ENCODE measurements around the gene SASH1. TPM values are rescaled to one million over a fixed set of nuclear protein-coding genes. Genes with fewer than 3 reads are reported as not detected.
"Not testable (repeated sequence)": the region's sequence is repeated elsewhere in the genome, so short reads cannot be mapped to it uniquely, and the experiment has no call there.

SASH1 gene
- total RNA-seq, 1 donor from 2014 or later: 20.5 TPM

GRCh38 chr6:148358196-148358785 lies 15.7 kb downstream of the SASH1 start:
- no peak for DNase-seq (ENCODE audit: low spot score)
- intact Hi-C loops (cut with DNase I): no loop called here

- intact Hi-C loops (cut with DNase I): no loop called here
- no peak for DNase-seq (ENCODE audit: low spot score)
Measured at GRCh38 chr6:148359228-148359627, 16.6 kb downstream of the SASH1 start.

- intact Hi-C loops (cut with DNase I): loop anchor here (2.0 to 10.0 kb wide), 2 partner anchors 19 to 71 kb away; no protein-coding TSS in a partner anchor
- no peak for DNase-seq (ENCODE audit: low spot score)
Measured at GRCh38 chr6:148364056-148364824, 21.6 kb downstream of the SASH1 start.

- intact Hi-C loops (cut with DNase I): loop anchor here (2.0 to 10.0 kb wide), 2 partner anchors 20 to 70 kb away; no protein-coding TSS in a partner anchor
- no peak for DNase-seq (ENCODE audit: low spot score)
Measured at GRCh38 chr6:148365041-148365440, 22.4 kb downstream of the SASH1 start.

- intact Hi-C loops (cut with DNase I): loop anchor here (2.0 to 10.0 kb wide), 2 partner anchors 31 to 67 kb away; no protein-coding TSS in a partner anchor
- DNase-seq (ENCODE audit: low spot score): peak; percentile 79
Measured at GRCh38 chr6:148367411-148368024, 24.9 kb downstream of the SASH1 start.

- DNase-seq (ENCODE audit: low spot score): no peak
- intact Hi-C loops (cut with DNase I): no loop called here
Measured at GRCh38 chr6:148370176-148370575, 27.5 kb downstream of the SASH1 start.

GRCh38 chr6:148374040-148374774 lies 31.6 kb downstream of the SASH1 start:
- DNase-seq (ENCODE audit: low spot score): no peak
- intact Hi-C loops (cut with DNase I): no loop called here

- intact Hi-C loops (cut with DNase I): no loop called here
- DNase-seq (ENCODE audit: low spot score): no peak
Measured at GRCh38 chr6:148375401-148375800, 32.8 kb downstream of the SASH1 start.

GRCh38 chr6:148379481-148379880 lies 36.8 kb downstream of the SASH1 start:
- DNase-seq (ENCODE audit: low spot score): no peak
- intact Hi-C loops (cut with DNase I): no loop called here

GRCh38 chr6:148379966-148380713 lies 37.5 kb downstream of the SASH1 start:
- intact Hi-C loops (cut with DNase I): no loop called here
- DNase-seq (ENCODE audit: low spot score): no peak

- DNase-seq (ENCODE audit: low spot score); intact Hi-C loops (cut with DNase I): not testable (repeated sequence)
Measured at GRCh38 chr6:148382051-148382450, 39.4 kb downstream of the SASH1 start.

GRCh38 chr6:148382861-148383260 lies 40.2 kb downstream of the SASH1 start:
- intact Hi-C loops (cut with DNase I): no loop called here
- no peak for DNase-seq (ENCODE audit: low spot score)

GRCh38 chr6:148383658-148384368 lies 41.2 kb downstream of the SASH1 start:
- no peak for DNase-seq (ENCODE audit: low spot score)
- intact Hi-C loops (cut with DNase I): no loop called here

GRCh38 chr6:148385379-148385778 lies 42.7 kb downstream of the SASH1 start:
- DNase-seq (ENCODE audit: low spot score): no peak
- intact Hi-C loops (cut with DNase I): no loop called here

- DNase-seq (ENCODE audit: low spot score): no peak
- intact Hi-C loops (cut with DNase I): no loop called here
Measured at GRCh38 chr6:148388521-148388920, 45.9 kb downstream of the SASH1 start.

- intact Hi-C loops (cut with DNase I): no loop called here
- no peak for DNase-seq (ENCODE audit: low spot score)
Measured at GRCh38 chr6:148389086-148389485, 46.4 kb downstream of the SASH1 start.

- intact Hi-C loops (cut with DNase I): no loop called here
Measured at GRCh38 chr6:148389917-148390316, 47.3 kb downstream of the SASH1 start.

GRCh38 chr6:148392127-148392526 lies 49.5 kb downstream of the SASH1 start:
- intact Hi-C loops (cut with DNase I); DNase-seq (ENCODE audit: low spot score): not testable (repeated sequence)

More at GRCh38 chr6:148389917-148390316, 47.3 kb downstream of the SASH1 start:
- DNase-seq (ENCODE audit: low spot score): no peak

GRCh38 chr6:148392671-148393070 lies 50.0 kb downstream of the SASH1 start:
- intact Hi-C loops (cut with DNase I): no loop called here
- DNase-seq (ENCODE audit: low spot score): no peak
